ENCODE data around the gene OLFM3.

Gene OLFM3

GRCh38 chr1:101943237-101943636, 53.5 kb downstream of the OLFM3 start:
- TF ChIP-seq, protein P1, sequence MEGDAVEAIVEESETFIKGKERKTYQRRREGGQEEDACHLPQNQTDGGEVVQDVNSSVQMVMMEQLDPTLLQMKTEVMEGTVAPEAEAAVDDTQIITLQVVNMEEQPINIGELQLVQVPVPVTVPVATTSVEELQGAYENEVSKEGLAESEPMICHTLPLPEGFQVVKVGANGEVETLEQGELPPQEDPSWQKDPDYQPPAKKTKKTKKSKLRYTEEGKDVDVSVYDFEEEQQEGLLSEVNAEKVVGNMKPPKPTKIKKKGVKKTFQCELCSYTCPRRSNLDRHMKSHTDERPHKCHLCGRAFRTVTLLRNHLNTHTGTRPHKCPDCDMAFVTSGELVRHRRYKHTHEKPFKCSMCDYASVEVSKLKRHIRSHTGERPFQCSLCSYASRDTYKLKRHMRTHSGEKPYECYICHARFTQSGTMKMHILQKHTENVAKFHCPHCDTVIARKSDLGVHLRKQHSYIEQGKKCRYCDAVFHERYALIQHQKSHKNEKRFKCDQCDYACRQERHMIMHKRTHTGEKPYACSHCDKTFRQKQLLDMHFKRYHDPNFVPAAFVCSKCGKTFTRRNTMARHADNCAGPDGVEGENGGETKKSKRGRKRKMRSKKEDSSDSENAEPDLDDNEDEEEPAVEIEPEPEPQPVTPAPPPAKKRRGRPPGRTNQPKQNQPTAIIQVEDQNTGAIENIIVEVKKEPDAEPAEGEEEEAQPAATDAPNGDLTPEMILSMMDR (IDR thresholded peaks at IDR 0.05): no peak
- H3K27me3 Mint-ChIP-seq (ENCODE audit: low read depth, poor library complexity): no peaks in the 10 kb centered on the region
- no peak for DNase-seq
- no peaks in the 10 kb centered on the region for H3K36me3 Mint-ChIP-seq (ENCODE audit: low read depth)
- no peak overlapping the region for H3K27ac Mint-ChIP-seq
- no peaks in the 10 kb centered on the region for H3K9me3 Mint-ChIP-seq
- no peaks in the 10 kb centered on the region for H3K4me1 Mint-ChIP-seq
- H3K4me3 Mint-ChIP-seq: no peak overlapping the region

DNA sequence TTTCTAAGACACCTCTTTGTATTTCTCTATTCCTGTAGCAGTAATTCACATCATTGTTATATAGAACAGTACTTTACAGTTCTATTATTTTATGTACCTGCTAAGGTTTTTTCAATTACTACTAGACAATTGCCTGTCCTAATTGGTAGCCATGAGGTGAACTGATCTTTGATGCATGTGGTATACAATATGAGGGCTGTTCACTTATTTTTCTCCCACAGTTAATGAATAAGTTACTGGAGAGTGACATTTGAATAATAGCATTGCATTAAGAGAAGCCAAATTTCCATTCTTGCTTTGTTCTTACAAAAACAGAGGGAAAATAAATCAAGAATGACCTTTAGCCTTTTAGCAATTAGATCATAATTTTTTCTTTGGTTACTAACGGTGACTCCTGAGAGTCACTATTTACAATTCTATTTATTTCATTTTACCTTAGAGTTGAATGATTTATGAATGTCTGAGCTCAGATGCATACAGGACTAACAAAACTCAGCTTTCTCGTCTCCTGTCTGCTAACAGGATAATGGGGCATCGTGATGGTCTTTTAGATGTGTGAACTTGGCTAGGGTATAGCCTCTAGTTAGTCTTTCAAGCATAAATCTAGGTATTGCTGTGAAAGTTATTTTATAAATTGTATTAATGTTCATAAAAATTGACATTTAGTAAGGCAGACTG, 54.1 kb downstream of the OLFM3 start:
- Mint-ChIP-seq H3K9me3 (no peaks in the 10 kb centered on the region), H3K36me3 (ENCODE audit: low read depth) (no peaks in the 10 kb centered on the region), H3K27me3 (ENCODE audit: low read depth, poor library complexity) (no peaks in the 10 kb centered on the region), H3K4me1 (no peaks in the 10 kb centered on the region), H3K27ac (no peak overlapping the region), H3K4me3 (no peak overlapping the region)
- DNase-seq: no peak
- TF ChIP-seq, protein P1 (IDR thresholded peaks at IDR 0.05): no peak

DNA sequence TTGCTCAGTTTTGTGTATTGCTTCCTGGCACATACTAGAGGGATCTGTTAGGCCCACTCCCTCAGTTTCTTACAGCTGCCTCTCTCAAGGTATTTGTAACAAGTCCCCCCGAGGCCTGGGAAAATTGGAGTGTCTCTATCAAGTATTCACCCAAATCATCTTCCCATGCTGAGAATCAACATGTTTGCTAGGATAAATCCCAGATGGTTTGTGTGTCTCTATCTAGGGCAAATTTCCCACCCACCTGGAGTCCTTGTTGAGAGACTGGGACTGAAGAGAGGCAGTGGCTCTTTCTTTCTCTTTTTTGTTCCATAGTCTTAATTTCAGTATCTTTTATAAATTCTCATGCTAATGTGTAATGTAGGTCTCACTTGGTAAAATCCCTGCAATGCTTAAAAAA, 58.0 kb downstream of the OLFM3 start:
- Mint-ChIP-seq H3K36me3 (ENCODE audit: low read depth) (no peaks in the 10 kb centered on the region), H3K27ac (no peak overlapping the region), H3K4me3 (no peak overlapping the region), H3K27me3 (ENCODE audit: low read depth, poor library complexity) (peaks cover 3% of the 10 kb centered on the region), H3K9me3 (no peaks in the 10 kb centered on the region), H3K4me1 (no peaks in the 10 kb centered on the region)
- no peak for DNase-seq
- TF ChIP-seq, protein P1 (IDR thresholded peaks at IDR 0.05): no peak

GRCh38 chr1:101929343-101929742, 67.4 kb downstream of the OLFM3 start:
- DNase-seq: no peak
- TF ChIP-seq, protein P1 (IDR thresholded peaks at IDR 0.05): no peak
- Mint-ChIP-seq H3K9me3 (no peaks in the 10 kb centered on the region), H3K36me3 (ENCODE audit: low read depth) (no peaks in the 10 kb centered on the region), H3K4me1 (no peaks in the 10 kb centered on the region), H3K27me3 (ENCODE audit: low read depth, poor library complexity) (no peaks in the 10 kb centered on the region), H3K4me3 (no peak overlapping the region), H3K27ac (no peak overlapping the region)

DNA sequence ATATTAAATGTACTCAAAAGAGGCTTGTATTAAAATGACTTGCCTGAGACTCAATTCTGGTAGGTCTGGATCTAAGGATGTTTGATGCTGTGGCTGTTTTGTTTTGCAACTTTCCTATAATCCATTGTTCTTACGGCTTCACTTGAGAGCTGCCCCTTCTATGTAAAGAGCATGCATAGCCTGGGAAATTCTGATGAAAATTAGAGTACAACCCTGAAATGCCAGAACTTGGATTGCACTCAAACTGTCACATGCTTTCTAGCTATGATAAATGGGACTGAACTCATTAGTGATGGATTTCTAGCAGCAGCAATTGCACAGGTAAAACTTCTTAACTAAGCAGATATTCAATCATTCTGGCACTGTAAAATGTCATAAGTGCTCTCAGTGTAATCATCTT, 67.9 kb downstream of the OLFM3 start:
- H3K4me1 Mint-ChIP-seq: no peaks in the 10 kb centered on the region
- H3K27me3 Mint-ChIP-seq (ENCODE audit: low read depth, poor library complexity): no peaks in the 10 kb centered on the region
- no peak for DNase-seq
- TF ChIP-seq, protein P1 (IDR thresholded peaks at IDR 0.05): no peak
- H3K27ac Mint-ChIP-seq: no peak overlapping the region
- H3K9me3 Mint-ChIP-seq: no peaks in the 10 kb centered on the region
- H3K4me3 Mint-ChIP-seq: no peak overlapping the region
- H3K36me3 Mint-ChIP-seq (ENCODE audit: low read depth): no peaks in the 10 kb centered on the region

DNA sequence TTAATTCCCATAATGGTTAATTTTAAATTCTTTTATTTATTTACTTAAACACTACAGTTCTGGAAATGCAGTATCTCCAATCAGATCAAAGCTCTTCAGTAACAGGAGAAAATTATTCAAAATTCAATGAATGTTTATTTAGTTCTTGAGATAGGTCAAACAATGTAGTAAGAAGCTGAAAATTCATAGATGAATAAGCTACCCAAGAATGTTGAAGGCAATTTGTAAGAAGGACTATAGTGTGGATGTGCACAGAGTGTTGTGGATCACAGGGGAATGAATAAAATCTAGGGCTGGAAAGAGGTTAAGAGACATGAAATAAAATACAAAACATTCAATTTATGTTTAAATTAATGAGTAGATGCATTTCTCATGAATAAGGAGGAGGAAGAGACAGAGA, 72.0 kb downstream of the OLFM3 start:
- H3K36me3 Mint-ChIP-seq (ENCODE audit: low read depth): no peaks in the 10 kb centered on the region
- no peak for DNase-seq
- H3K27ac Mint-ChIP-seq: no peak overlapping the region
- TF ChIP-seq, protein P1 (IDR thresholded peaks at IDR 0.05): no peak
- no peaks in the 10 kb centered on the region for H3K9me3 Mint-ChIP-seq
- H3K27me3 Mint-ChIP-seq (ENCODE audit: low read depth, poor library complexity): no peaks in the 10 kb centered on the region
- H3K4me1 Mint-ChIP-seq: no peaks in the 10 kb centered on the region
- no peak overlapping the region for H3K4me3 Mint-ChIP-seq
